ENCODE data around the gene ZNF83.
"Not testable (repeated sequence)": the region's sequence is repeated elsewhere in the genome, so short reads cannot be mapped to it uniquely, and the experiment has no call there.

ZNF83 gene

DNA sequence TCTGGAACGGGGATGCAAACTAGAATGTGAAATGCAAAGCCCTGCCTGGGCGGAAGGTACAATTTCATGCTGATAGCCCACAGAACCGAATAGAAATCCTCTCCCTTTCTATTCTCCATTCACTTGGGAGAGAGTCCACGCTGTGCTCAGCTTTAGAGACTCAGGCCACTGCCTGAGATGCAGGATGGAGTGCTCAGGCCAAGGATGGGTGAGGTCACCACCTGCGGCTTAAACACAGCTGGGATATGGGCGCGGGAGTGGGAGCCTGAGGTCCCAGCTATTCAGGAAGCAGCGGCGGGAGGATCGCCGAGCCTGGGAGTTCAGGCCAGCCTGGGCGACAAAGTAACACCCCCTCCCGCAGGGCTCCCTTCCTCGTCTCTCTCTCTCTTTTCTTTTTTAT, 446 bp upstream of the ZNF83 start:
- DNase-seq, result peak in 1 of 2 donors; percentile 9

DNA sequence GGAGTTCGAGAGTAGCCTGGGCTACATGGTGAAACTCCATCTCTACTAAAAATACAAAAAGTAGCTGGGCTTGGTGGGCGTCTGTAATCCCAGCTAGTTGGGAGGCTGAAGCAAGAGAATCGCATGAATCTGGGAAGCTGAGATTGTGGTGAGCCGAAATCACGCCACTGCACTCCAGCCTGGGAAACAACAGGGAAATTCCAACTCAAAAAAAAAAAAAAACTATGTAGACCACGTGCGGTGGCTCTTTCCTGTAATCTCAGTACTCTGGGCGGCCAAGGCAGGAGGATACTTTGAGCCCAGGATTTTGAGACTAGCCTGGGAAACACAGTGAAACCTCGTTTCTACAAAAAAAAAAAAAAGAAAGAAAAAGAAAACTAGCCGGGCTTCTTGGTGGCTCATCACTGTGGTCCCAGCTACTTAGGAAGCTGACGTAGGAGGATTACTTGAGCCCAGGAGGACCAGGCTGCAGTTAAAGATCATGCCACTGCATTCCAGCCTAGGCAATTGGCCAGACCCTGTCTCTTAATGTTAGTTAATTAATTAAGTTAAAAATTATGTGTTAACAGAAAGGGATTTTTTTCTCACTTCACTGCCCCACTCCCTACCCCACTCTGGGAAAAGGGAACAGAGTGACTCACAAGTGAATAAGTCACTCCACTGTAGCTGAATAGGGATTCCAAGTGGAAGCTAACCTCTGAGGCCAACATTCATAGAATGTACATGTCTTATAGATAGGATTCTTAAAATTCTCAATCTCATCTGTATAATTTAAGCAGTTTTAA, 2.2 kb downstream of the ZNF83 start:
- DNase-seq, result no peak

DNA sequence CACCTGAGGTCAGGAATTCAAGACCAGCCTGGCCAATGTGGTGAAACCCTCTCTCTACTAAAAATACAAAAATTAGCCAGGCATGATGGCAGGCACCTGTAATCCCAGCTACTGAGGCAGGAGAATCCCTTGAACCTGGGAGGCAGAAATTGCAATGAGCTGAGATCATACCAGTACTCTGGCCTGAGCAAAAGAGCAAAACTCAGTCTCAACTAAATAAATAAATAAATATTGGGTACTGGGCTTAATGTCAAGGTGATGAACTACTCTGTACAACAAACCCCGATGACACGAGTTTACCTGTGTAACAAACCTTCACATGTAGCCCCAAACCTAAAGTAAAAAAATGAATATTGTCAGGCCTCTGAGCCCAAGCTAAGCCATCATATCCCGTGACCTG, 10.7 kb downstream of the ZNF83 start:
- DNase-seq, result not testable (repeated sequence)

DNA sequence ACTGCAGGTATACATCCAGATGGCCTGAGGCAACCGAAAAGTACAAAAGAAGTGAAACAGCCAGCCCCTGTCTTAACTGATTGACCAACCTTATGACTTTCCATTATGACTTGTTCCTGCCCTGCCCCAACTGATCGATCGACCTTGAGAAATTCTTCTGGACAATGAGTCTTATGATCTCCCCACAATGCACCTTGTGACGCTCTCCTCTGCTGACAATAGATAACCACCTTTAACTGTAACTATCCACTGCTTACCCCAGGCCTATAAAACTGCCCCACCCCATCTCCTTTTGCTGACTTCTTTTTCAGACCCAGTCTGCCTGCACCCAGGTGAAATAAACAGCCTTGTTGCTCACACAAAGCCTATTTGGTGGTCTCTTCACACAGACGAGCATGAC, 11.2 kb downstream of the ZNF83 start:
- no peak for DNase-seq

DNA sequence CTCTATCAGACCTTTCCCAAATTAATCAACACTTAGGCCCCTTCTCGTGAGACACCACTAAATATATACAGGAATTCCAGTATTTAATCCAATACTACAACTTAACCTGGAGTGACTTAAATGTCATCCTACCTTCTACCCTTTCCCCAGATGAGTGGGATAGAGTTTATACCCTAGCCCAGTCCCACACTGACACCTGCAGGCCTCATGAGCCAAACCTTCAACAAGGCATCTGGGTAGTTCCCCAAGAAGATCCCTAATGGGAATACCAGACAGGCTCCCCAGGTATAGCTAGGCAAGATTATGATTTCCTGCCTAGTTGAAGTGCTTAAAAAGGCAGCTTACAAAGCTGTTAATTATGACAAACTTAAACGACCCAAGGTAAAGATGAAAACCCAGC, 15.9 kb downstream of the ZNF83 start:
- no peak for DNase-seq

DNA sequence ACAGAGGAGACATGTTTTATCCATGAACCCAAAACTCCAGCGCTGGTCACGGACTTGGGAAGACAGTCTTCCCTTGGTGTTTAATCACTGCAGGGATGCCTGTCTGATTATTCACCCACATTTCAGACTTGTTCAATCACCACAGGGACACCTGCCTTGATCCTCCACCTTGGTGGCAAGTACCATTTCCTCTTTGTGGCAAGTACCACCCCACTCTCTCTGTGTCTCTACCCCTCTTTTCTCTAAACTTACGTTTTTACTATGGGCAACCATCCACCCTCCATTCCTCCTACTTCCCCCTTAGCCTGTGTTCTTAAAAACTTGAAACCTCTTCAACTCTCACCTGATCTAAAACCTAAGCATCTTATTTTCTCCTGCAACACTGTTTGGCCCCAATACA, 16.8 kb downstream of the ZNF83 start:
- no peak for DNase-seq

DNA sequence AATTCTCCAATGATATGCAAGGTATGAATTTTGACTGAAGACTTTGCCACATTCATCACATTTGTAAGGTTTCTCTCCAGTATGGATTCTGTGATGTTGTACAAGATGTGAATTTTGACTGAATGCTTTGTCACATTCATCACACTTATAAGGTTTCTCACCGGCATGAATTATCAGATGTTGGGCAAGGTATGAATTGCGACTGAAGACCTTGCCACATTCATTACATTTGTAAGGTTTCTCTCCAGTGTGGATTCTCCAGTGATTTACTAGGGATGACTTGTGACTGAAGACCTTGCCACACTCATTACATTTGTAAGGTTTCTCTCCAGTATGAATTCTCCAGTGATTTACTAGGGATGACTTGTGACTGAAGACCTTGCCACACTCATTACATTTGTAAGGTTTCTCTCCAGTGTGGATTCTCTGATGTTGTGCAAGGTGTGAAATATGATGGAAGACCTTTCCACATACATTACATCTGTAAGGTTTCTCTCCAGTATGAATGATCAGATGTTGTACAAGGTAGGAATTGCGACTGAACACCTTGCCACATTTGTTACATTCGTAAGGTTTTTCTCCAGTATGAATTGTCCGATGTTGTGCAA, 24.8 kb downstream of the ZNF83 start:
- no peak for DNase-seq

DNA sequence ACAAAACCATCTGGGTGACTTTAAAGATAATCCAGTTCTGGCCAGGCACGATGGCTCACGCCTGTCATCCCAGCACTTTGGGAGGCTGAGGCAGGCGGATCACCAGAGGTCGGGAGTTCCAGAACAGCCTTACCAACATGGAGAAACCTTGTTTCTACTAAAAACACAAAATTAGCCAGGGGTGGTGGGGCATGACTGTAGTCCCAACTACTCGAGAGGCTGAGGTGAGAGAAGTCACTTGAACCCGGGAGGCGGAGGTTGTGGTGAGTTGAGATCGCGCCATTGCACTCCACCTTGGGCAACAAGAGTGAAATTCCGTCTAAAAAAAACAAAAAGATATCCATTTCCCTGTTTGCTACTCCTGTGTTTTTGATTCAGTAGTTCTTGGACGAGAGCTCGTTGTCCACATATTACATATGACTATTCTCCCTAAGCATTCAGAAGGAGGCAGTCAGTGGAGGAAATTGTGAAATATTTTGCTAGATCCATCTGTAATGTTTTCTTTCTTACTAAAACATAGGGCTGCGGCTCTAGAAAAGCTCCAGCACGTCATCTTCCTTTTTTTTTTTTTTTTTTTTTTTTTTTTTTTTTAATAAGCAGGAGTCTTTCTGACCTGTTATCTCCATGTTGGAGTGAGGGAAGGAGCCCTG, 34.5 kb downstream of the ZNF83 start:
- DNase-seq, result no peak

DNA sequence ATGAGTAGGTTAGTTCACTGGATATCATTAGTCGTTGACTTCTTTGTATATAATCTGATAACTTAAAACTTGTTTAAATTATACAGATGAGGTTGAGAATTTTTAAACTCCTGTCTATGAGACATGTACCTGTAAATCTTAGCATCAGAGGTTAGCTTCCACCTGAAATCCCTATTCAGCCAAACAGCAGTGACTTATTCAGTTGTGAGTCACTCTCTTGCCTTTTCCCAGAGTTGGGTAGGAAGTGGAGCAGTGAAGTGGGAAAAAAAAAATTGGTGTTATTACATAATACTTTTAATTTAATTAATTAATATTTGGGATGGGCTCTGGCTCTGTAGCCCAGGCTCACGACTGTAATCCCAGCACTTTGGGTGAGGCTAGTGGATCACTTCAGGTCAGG, 35.2 kb downstream of the ZNF83 start:
- no peak for DNase-seq

DNA sequence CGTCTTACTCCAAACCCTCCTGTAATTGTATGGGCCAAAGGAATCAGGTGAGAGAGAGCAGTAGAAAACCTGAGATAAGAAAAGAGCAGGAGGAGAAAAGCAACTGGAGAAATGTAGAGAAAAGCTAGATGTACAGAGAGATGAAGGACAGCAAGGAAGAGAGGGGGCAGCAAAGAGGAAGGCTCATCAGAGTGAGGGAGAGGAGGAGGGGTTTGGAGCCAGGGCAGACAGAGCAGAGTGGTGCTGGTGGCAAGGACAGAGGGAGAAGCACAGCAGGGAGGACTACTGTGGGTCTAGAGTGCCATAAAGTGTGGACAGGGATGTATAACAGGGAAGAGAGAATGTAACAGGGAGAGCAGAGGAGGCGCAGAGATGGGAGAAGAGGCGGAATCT, 36.2 kb downstream of the ZNF83 start:
- DNase-seq, result not testable (repeated sequence)

DNA sequence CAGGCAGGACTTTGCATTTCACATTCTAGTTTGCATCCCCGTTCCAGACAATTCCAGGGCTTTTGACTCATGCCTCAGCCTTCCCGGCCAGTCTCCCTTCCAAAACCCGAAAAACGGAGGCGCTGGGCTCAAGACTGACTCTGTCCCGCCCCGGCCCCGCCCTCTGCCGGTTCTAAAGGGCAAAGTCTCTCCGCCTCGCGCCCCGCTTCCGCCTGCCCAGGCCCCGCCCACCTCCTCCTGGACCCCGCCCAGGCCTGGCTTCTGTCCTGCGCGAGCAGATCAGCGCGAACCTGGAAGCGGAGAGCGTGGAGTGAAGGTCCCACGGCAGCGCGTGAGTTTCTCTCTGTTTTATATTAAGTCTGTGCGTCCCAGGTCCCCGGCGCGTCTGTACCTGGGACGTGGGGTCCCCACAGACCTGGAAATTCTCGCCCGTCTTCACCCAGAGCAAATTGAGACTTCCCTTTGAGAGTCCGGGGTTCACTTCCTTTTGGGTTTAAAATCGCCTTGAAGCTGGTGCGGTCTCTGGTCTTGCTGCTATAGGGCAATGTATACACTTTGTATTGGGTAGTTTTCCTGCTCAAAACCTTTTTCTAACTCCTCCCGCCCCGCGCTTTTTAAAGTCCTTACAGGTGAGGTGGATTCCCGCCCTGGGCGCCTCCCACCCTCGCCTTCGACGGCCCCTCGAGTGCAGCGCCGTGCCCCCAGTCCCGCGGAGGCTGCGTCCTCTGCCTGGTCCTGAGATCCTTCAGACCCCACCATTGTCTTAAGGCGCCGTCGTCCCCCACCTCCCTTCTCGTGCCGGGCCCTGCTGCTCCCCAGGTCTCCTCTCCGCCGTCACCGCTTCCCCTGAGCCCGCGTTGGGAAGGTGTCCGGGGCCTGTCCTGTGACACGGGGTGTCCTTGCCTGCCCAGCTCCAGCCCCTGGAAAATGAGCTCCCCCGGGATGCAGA, 36.9 kb downstream of the ZNF83 start:
- DNase-seq, result peak; percentile 96 to 97

DNA sequence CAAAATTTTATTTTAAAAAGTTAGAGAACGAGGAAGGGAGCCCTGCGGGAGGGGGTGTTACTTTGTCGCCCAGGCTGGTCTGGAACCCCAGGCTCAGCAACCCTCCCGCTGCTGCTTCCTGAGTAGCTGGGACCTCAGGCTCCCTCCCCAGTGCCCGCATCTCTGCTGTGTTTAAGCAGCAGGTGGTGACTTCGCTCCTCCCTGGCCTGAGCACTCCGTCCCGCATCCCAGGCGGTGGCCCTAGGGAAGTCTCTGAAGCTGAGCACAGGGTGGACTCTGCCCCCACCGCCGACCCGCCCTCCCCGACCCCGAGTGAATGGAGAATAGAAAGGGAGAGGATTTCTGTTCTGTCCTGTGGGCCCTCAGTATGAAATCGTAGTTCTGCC, 37.5 kb downstream of the ZNF83 start:
- DNase-seq, result peak in 1 of 2 donors; percentile 11

DNA sequence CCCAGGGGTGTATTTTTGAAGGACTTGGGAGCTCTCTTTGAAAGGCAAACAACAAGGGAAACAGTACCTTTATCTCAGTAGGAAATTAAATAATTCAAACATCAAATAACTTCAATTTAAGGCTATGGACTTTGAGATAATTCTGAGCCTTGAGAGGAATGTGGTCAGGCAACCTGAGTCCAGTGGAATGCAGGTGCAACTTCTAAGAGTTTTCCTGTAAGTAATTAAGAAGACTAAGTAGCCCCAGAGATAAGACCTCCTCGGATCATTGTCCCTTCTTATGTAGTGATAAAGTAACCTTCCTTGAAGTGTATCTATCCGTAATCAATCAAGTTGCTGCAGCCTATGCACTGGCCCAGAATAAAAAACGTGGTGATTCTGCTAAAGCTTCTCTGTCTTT, 38.9 kb downstream of the ZNF83 start:
- no peak for DNase-seq

DNA sequence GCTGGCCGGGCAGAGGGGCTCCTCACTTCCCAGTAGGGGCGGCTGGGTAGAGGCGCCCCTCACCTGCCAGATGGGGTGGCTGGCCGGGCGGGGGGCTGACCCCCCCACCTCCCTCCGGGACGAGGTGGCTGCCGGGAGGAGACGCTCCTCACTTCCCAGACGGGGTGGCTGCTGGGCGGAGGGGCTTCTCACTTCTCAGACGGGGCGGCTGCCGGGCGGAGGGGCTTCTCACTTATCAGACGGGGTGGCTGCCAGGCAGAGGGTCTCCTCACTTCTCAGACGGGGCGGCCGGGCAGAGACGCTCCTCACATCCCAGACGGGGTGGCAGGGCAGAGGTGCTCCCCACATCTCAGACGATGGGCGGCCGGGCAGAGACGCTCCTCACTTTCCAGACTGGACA, 44.7 kb downstream of the ZNF83 start:
- not testable (repeated sequence) for DNase-seq

DNA sequence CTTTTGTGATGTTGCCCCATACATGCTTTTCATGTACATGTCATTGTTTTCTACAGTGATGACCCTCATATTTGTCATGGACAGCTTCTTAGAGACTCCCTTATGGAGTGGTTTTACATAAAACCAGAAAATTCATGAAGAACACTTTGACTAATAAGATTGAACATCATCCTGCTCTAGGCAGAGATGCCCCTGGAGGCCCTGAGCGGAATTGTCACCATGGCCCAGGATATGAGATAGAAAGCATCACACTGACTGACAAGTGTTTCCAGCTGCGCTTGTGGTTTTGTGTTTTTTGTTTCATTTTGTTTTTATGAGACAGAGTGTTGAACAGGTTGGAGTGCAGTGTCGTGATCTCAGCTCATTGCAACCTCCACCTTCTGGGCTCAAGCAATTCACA, 45.9 kb downstream of the ZNF83 start:
- DNase-seq, result no peak

DNA sequence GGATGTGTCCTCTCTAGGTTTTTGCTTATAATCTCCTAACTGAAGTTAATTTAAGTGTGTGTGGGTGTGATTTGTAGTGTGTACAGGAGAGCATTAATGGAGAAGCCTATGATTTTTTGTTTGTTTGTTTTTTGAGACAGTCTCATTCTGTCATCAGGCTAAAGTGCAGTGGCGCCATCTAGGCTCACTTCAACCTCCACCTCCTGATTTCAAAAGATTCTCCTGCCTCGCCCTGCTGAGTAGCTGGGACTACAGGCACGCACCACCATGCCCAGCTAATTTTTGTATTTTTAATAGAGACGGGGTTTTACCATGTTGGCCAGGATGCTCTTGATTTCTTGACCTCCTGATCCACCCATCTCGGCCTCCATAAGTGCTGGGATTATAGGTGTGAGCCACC, 47.4 kb downstream of the ZNF83 start:
- no peak for DNase-seq

DNA sequence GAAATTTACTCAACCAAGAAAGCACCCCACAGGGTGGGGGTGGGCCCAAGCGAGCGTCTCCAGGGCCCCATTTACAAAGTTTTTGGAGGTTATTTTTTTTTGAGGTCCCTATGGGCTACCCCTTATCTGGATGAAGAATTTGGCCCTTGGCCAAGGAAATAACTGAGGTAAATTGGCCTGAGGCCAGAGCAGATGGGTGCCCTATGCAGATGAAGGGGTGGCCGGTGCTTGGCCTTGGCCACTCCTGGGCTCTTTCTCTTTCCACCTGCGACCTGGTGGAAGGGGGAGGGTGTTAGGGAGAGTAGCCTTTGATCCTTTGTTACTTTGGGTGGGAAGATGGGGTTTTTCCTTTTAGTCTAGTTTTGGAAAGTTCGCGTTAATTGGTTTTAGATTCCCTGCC, 52.6 kb downstream of the ZNF83 start:
- no peak for DNase-seq

DNA sequence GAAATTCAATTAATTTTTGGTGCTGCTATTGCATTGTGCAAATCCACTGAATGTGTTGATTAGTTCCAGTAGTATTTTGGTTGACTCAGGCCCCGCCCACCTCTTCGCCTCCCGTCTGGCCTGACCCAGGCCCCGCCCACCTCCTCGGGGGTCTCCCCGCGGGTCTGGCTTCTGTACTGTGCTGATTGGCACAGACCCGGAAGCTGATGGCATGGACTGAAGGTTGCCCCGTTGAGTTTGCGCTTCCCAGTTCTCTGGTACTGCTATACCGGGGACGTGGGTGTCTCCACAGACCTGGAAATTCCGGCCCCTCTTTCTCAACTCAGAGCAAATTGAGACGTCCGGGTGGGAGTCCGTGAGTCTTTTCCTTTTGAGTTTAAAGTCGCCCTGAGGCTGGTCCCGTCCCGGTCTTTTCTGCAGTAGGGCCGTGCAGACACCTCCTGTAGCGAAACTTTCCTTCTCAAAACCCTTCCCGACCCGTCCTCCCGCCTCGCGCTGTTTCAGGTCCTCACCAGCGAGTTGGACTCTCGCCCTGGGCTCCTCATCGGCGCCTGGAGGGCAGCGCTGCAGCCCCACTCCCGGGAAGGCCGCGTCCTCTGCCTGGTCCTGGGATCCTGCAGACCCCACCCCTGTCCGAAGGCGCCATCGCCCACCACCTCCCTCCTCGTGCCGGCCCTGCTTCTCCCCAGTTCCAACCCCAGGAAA, 53.3 kb downstream of the ZNF83 start:
- DNase-seq, result no peak

DNA sequence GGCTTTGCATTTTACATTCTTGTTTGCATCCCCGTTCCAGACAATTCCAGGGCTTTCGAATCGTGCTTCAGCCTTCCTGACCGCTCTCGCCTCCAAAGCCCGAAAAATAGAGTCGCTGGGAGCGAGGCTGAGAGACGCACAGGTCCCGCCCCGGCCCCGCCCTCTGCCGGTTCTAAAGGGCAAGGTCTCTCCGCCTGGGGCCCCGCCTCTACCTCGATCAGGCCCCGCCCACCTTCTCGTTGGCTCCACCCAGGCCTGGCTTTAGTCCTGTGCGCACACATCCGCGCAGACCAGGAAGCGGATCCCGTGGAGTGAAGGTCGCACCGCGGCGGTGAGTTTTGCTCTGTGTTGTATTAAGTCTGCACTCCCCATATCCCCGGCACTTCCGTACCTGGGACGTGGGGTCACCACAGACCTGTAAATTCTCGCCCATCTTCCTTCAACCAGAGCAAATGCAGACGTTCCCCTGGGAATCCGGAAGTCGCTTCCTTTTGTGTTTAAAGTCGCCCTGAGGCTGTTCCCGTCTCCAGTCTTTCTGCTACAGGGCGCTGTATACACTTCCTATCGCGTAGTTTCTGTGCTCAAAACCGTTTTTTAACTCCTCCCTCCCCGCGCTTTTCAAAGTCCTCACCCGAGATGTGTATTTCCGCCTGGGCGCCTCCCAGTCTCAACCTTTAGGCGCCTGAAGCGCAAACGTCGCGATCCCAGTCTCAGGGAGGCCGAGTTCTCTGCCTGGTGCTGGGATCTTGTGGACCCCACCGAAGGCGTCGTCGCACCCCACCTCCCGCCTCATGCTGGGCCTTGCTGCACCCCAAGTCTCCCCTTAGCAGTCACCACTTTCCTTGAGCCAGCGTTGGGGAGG, 67.9 kb downstream of the ZNF83 start, which contains the start of gene ZNF701:
ZNF701 (plus strand) TSS at position 288 of the 862 bp plus-strand sequence. CDS start 3,861 bp downstream, outside the sequence.
- DNase-seq, result peak; percentile 93 to 96

DNA sequence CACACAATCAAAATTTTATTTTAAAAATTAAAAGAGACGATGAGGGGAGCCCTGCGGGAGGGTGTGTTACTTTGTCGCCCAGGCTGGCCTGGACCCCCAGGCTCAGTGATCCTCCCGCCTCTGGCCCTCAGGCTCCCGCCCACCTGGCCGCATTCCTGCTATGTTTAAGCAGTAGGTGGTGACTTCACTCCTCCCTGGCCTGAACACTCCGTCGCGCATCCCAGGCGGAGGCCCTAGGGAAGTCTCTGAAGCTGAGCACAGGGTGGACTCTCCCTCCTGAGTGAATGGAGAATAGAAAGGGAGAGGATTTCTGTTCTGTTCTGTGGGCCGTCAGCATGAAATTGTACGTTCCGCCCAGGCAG, 68.5 kb downstream of the ZNF83 start:
- peak in 1 of 2 donors; percentile 6 for DNase-seq

DNA sequence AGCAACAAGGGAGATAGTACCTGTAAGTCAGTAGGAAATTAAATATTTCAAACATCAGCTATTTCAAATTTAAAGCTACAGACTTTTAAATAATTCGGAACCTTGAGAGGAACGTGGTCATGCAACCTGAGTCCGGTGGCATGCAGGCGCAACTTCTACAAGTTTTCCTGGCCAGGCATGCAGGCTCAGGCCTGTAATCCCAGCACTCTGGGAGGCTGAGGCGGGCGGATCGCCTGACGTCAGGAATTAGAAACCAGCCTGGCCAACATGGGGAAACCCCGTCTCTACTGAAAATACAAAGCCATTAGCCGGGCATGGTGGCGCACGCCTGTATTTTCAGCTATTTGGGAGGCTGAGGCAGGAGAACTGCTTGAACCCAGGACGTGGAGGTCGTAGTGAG, 70.2 kb downstream of the ZNF83 start:
- DNase-seq, result no peak
